Stimulated activated naive CD8-positive, alpha-beta T cell treated with anti-CD3 and anti-CD28 coated beads, Interleukin-15, amount 100 ng/mL, for 72 hours (primary cell): ENCODE data around the gene SLC25A42.
A peak's percentile ranks its signal among the peaks of the same experiment; 100 is the strongest.
"Not testable (repeated sequence)": the region's sequence is repeated elsewhere in the genome, so short reads cannot be mapped to it uniquely, and the experiment has no call there.

Experiments used
- ATAC-seq: fragments of 150-1000 bp; cut with Tn5 transposase; 2 replicates; pipeline ENCODE4 v1.10.0; 2021; ENCODE audit warnings: mild to moderate bottlenecking, moderate library complexity
- DNase-seq, 2 donors: peaks; one replicate each; pipeline ENCODE4 v3.0.0; 2021 to 2022
- H3K27ac Mint-ChIP-seq, 2 donors: one replicate each; pipeline ENCODE4 v1.8.0; 2022; ENCODE audit warnings: mild to moderate bottlenecking in 2 of 2, mixed read lengths in 2 of 2, moderate library complexity in 2 of 2
- H3K27me3 Mint-ChIP-seq: one replicate; pipeline ENCODE4 v1.8.0; 2022; ENCODE audit warnings: mixed read lengths
- H3K4me1 Mint-ChIP-seq: one replicate; pipeline ENCODE4 v1.8.0; 2022; ENCODE audit warnings: mild to moderate bottlenecking, mixed read lengths
- H3K4me3 Mint-ChIP-seq, 2 donors: one replicate each; pipeline ENCODE4 v1.8.0; 2022; ENCODE audit warnings: mild to moderate bottlenecking in 2 of 2, mixed read lengths in 2 of 2, moderate library complexity in 1 of 2
- H3K9me3 Mint-ChIP-seq, 2 donors: one replicate each; pipeline ENCODE4 v1.8.0; 2022; ENCODE audit warnings: mixed read lengths in 2 of 2

The SLC25A42 gene

DNA sequence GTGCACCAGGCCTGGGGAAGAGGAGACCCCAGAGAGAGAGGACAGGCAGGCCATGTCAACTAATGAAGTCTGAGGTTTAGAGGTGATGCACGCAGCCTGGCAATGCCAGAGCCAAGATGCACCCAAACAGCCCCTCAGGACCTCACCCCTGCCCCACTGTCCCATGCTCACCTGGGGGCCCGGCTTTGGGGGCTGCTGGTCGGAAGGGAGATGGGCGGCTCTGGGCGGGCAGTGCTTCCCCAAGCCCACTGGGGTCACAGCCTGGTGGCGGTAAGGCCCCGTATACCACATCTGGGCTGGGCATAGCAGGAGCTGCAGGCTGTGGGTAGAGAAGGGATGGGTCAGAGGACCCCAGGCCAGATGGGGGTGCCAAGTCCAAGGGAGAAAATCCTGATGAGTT, 83.1 kb downstream of the SLC25A42 start:
- no peaks in the 10 kb centered on the region for H3K27me3 Mint-ChIP-seq
- peak overlapping the region in 1 of 2 donors; percentile 87 for H3K27ac Mint-ChIP-seq

DNA sequence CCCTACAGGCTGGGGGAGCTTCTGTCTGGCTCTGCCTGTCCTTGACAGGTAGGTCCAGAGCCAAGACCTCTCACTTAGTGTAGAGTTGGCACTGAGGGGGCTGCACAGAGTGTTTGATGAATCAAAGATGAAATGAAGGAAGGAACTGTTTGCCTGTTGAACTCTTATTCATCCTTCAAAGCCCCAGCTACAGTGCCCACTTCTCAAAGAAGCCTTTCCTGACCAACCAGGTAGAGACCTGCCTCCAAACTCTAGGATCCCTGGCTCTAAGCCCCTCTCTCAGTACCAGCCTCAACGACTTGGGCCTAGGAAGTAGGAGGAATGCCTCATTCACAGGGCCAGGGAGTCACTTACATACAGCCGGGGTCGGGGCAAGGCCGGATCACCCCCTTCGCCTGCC, 83.5 kb downstream of the SLC25A42 start:
- ATAC-seq (no peak), DNase-seq (no peak)
- H3K9me3 Mint-ChIP-seq = no peaks in the 10 kb centered on the region
- no peak overlapping the region for H3K4me3 Mint-ChIP-seq
- no peaks in the 10 kb centered on the region for H3K27me3 Mint-ChIP-seq
- H3K4me1 Mint-ChIP-seq = peaks cover 8% of the 10 kb centered on the region
- no peak overlapping the region for H3K27ac Mint-ChIP-seq

More for the DNA sequence above, 83.1 kb downstream of the SLC25A42 start:
- no peak for ATAC-seq
- Mint-ChIP-seq H3K4me1 (peaks cover 8% of the 10 kb centered on the region), H3K9me3 (no peaks in the 10 kb centered on the region), H3K4me3 (no peak overlapping the region)
- no peak for DNase-seq

DNA sequence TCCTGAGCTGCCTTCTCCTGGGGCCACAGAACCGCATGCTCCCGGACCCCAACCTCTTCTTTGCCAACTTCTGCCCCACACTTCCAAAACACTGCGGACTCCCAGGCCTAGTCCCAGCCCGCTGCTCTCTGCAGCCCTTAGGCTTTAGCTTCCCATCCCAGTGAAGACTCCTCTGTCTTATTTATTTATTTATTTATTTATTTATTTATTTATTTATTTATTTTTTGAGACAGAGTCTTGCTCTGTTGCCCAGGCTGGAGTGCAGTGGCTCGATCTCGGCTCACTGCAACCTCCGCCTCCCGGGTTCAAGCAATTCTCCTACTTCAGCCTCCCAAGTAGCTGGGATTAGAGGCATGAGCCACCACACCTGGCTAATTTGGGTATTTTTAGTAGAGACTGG, 84.7 kb downstream of the SLC25A42 start:
- not testable (repeated sequence) for ATAC-seq, DNase-seq, H3K9me3 Mint-ChIP-seq, H3K4me1 Mint-ChIP-seq, H3K27me3 Mint-ChIP-seq, H3K27ac Mint-ChIP-seq, H3K4me3 Mint-ChIP-seq

DNA sequence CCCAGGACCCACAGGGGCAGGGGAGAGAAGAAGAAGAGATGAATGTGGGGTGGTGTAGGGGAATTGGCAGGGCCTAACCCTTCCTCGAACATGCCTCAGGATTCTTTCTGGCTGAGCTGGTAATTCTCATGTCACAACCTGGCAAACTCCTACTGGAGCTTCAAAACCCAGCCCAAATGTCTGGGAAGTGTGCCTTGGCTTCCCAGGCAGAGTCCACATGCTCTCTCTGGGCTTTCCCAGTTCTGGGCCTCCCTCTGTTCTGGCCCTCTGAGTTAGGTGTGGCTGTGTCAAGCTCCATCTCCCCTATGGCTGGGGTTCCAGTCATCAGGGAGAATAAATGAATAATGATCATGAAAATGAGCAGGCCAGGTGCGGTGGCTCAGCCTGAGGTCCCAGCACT, 85.6 kb downstream of the SLC25A42 start:
- no peak for ATAC-seq
- Mint-ChIP-seq H3K4me3 (no peak overlapping the region), H3K4me1 (peaks cover 8% of the 10 kb centered on the region), H3K27me3 (no peaks in the 10 kb centered on the region), H3K27ac (no peak overlapping the region), H3K9me3 (no peaks in the 10 kb centered on the region)
- no peak for DNase-seq

DNA sequence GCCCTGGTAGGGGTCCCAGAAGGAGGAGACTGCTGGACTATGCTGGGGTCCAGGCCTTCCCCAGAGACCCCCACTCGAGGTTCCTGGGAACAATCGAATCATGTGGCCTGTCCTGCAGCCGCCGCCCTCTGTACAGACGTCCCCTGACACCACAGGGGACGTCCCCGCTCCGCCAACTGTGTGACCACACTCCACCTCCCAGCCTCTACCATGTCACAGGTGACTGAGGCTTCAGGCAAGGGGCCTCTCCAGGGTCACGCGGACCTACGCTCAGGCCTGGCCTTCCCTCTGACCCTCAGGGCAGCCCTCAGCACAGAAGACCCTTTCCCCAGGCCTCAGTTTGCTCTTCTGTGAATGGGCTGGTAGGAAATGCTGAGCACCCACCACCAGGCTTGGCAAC, 87.6 kb downstream of the SLC25A42 start:
- Mint-ChIP-seq H3K9me3 (no peaks in the 10 kb centered on the region), H3K27me3 (no peaks in the 10 kb centered on the region), H3K4me3 (no peak overlapping the region), H3K4me1 (no peaks in the 10 kb centered on the region), H3K27ac (no peak overlapping the region)
- DNase-seq (no peak), ATAC-seq (no peak)

DNA sequence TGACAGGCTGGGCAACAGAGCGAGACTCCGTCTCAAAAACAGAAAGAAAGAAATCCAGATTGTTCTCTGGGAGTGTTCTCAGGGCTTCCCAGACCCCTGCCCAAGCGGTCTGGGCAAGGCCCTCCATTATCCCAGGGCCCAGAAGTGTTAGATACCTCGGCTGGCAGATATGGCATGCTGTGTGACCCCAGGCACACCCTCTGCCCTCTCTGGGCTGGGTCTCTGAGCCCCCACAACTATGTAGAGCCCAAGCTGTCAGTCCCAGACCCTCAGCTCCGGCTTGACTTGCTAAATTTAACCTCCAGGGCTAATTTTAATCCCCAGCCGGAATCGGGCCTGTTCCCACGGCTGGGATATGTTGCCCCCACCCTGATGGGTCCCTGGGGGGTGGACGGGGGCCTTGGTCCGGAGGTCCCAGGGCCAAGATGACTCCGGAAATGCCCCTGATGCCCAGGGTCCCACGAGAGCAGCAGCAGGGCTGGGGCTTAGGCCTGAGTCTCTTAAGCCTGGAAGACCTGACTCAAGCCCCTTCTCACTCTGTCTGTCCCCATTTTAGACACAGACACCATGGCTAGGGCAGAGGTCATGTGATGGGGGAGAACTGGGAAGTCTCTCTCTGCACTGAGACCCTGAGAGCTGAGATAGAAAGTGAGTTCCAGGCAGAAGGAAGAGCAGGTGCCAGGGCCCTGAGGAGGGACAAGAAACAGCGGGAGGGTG, 89.0 kb downstream of the SLC25A42 start:
- H3K27ac Mint-ChIP-seq = peak overlapping the region in 1 of 2 donors; percentile 36
- H3K4me3 Mint-ChIP-seq = no peak overlapping the region
- H3K4me1 Mint-ChIP-seq = no peaks in the 10 kb centered on the region
- ATAC-seq (no peak), DNase-seq (no peak)
- no peaks in the 10 kb centered on the region for H3K27me3 Mint-ChIP-seq
- no peaks in the 10 kb centered on the region for H3K9me3 Mint-ChIP-seq

DNA sequence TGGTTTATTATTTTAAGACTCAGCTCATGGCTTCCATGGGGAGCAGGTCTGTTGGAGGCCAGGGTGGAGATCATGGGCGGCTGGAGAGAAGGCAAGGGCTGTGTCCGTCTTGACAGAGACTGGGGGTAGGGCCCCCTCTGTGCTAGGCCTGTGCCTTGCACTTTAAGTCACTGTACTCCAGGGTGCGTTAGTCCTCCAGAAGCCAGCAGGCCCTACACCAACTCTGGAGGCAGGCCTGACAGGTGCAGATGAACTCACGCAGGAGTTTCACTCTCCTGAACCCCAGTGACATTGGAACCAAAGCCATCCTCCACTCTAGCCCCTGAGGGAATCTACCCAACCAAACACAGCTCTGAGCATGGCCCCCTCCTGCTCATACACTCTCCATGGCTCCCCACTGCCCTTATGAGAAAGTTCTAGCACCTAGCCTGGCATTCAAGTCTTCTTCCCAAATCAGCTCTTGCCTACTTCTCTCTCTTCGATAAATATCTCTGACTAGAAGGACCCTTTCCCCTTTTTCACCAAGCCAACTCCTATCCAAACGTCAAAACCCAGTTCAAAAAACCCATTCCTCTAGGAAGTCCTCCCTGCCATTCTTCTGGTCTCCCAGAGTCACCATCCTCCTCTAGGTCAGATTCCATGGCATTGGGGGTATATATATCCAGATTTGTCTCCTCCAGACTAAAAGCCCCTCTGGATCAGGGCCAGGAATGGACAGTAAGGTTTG, 91.1 kb downstream of the SLC25A42 start:
- ATAC-seq = no peak
- H3K27me3 Mint-ChIP-seq = no peaks in the 10 kb centered on the region

DNA sequence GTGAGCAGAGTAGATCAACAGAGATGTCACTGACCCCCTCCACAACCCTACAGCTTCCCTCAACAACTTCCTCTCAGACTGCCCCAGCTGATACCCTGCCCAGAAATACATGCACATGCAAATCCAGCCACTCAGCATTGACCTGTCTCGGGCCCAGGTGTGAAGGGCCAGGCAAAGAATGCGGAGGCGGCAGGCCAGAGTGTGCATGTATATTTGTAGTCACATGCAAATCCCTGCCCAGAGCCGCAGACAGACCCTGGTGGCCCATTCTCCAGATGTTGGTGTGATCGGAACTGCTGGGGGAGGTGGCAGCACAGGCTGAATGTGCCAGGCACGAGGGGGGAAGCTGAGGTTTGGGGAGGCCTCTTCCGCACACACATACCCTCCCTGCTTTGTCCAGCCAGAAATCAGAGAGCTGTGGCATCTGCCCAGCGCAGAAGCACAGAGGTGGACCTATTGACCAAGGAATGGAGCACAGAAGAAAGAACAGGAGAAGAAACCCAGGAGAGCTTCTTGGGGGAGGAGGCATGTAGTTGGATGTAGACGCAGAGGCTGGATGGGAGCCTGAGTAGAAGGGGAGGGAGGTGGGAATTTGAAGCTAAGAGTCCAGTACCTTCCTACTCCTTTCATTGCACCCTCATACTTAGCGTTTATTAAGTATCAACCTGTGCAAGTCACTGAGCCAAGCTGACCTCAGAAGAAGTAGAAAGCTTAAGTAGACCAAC, 91.9 kb downstream of the SLC25A42 start:
- DNase-seq = no peak
- ATAC-seq = no peak
- H3K27me3 Mint-ChIP-seq = no peaks in the 10 kb centered on the region
- no peak overlapping the region for H3K4me3 Mint-ChIP-seq
- H3K27ac Mint-ChIP-seq = peak overlapping the region in 1 of 2 donors; percentile 22
- H3K4me1 Mint-ChIP-seq = peaks cover 4% of the 10 kb centered on the region
- no peaks in the 10 kb centered on the region for H3K9me3 Mint-ChIP-seq

More for the DNA sequence above, 91.1 kb downstream of the SLC25A42 start:
- DNase-seq = no peak
- Mint-ChIP-seq H3K4me3 (no peak overlapping the region), H3K9me3 (no peaks in the 10 kb centered on the region), H3K4me1 (no peaks in the 10 kb centered on the region), H3K27ac (no peak overlapping the region)

DNA sequence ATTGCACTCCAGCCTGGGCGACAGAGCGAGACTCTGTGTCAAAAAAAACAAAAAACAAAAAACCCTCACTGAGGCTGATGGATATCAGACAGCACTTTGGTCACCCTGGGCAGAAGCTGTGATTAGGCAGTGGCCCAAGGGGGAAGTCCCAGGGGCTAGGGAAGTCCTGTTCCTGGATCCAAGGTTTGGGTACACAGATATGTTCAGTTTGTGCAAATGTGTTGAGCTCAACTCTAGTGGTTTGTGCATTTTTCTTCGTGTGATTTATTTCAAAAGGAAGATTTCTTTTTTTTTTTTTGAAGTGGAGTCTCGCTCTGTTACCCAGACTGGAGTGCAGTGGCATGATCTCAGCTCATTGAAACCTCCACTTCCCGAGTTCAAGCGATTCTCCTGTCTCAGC, 94.0 kb downstream of the SLC25A42 start:
- no peak overlapping the region for H3K27ac Mint-ChIP-seq
- H3K9me3 Mint-ChIP-seq = no peaks in the 10 kb centered on the region
- no peak for ATAC-seq
- H3K4me1 Mint-ChIP-seq = peaks cover 4% of the 10 kb centered on the region
- DNase-seq = no peak
- no peaks in the 10 kb centered on the region for H3K27me3 Mint-ChIP-seq
- H3K4me3 Mint-ChIP-seq = no peak overlapping the region

DNA sequence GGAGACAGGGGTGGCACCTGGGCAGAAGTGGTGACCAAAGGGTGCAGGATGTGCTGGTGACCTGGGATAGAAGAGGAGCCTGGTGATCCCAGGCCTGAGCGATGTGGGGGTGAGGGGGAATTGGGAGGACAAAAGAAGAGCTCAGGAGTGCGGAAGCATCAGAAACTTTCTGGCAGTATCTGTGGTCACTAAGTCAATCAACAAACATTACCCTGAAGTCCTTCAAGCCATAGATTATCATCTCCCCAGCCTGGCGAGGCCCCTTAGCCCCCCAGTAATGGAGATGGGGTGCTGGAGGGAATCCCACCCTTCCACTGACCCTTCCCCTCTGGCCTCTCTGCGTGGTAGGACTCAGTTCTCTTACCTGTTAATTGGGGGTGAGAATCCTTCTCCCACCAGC, 95.7 kb downstream of the SLC25A42 start:
- Mint-ChIP-seq H3K4me3 (no peak overlapping the region), H3K27me3 (no peaks in the 10 kb centered on the region), H3K27ac (peak overlapping the region in 1 of 2 donors; percentile 28), H3K4me1 (peaks cover 4% of the 10 kb centered on the region), H3K9me3 (no peaks in the 10 kb centered on the region)
- ATAC-seq = no peak
- DNase-seq = no peak

DNA sequence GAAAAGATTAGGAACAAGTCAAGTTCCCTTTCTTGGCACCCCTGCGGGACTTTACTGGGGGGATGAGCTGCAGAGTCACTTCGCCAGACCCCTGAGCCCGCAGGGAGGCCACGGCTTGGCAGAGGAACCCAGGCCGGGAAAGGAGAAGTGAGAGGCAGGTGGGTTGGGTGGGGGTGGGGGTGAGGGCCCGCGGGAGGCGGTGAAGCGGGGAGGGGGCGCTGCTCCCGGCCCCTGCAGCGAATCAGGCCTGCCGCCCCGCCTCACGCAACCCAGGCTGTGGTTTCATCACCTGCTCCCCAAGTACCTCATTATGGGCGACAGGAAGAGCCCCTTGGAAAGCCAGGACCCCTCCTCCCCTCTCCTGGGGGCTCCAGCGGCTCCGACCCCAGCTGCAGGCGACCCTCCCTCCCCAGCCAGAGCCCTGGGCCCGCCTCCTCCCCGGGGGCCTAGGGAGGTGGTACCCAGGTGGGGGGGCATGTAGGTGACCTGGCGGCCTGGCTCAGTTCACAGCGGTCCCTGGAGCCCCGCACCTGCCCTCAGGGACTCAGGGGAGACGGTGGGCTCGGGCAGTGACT, 96.8 kb downstream of the SLC25A42 start:
- DNase-seq (no peak), ATAC-seq (peak; percentile 43)
- H3K4me3 Mint-ChIP-seq = no peak overlapping the region
- H3K4me1 Mint-ChIP-seq = peaks cover 4% of the 10 kb centered on the region
- H3K27me3 Mint-ChIP-seq = no peaks in the 10 kb centered on the region
- H3K27ac Mint-ChIP-seq = peak overlapping the region; percentile 31 to 40
- no peaks in the 10 kb centered on the region for H3K9me3 Mint-ChIP-seq

DNA sequence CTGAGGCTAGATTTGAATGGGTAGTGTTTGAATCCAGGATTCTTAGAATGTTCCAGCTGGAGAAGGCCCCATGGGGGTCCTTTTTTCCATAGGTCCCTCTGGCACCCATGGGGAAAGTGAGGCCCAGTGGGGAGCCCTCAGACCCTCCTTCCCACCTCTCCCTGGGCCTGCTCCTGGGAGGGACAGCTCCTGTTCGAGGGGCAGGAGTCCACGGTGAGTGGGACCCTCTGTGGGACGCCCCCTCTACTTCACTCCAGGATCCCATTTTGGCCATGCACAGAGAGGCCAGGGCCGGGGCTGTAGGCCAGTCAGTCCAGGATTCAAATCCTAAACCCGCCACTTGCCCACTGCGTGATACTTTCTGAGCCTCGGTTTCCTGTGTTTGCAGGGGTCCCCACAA, 98.7 kb downstream of the SLC25A42 start:
- no peak overlapping the region for H3K27ac Mint-ChIP-seq
- H3K4me3 Mint-ChIP-seq = no peak overlapping the region
- ATAC-seq (no peak), DNase-seq (no peak)
- H3K4me1 Mint-ChIP-seq = peaks cover 4% of the 10 kb centered on the region
- no peaks in the 10 kb centered on the region for H3K27me3 Mint-ChIP-seq
- no peaks in the 10 kb centered on the region for H3K9me3 Mint-ChIP-seq
